Measurements from ENCODE around the gene FGB.
A peak's percentile ranks its signal among the peaks of the same experiment; 100 is the strongest.

FGB gene

DNA sequence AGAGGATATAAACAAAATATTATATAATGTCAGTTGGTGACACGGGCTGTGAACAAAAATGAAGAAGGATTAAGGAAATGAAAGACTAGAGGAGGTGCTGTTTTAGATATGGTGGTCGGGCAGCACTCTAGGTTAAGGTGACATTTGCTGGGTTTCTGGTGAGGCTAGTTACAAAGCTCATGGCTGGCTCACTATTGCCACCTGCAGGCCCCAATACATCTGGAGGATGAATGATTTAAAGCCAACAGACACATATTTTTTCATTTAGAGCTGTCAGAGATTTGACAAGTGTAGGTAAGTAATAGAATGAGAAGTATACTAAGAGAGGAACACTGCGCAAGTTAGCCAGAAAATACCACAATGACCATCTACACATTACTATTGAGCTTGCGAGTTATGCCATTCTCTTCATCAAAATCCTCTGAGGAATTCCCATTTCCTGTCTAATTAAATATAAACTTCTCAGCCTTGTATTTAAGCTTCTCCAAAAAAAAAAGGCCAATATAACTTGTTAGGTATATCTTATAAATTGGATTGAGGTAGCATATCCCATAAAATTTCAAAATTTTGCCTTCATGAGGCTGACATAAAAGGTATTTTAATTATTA, 56.0 kb downstream of the FGB start:
- TF ChIP-seq, protein P1, sequence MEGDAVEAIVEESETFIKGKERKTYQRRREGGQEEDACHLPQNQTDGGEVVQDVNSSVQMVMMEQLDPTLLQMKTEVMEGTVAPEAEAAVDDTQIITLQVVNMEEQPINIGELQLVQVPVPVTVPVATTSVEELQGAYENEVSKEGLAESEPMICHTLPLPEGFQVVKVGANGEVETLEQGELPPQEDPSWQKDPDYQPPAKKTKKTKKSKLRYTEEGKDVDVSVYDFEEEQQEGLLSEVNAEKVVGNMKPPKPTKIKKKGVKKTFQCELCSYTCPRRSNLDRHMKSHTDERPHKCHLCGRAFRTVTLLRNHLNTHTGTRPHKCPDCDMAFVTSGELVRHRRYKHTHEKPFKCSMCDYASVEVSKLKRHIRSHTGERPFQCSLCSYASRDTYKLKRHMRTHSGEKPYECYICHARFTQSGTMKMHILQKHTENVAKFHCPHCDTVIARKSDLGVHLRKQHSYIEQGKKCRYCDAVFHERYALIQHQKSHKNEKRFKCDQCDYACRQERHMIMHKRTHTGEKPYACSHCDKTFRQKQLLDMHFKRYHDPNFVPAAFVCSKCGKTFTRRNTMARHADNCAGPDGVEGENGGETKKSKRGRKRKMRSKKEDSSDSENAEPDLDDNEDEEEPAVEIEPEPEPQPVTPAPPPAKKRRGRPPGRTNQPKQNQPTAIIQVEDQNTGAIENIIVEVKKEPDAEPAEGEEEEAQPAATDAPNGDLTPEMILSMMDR (IDR thresholded peaks at IDR 0.05; ENCODE audit: insufficient read depth, low read length, missing control alignments): peak; percentile 62
- POLR2A ChIA-PET: interaction anchor here (0.6 kb wide), 1 partner anchor 69 kb away, joined by 4 read pairs; the partner anchor contains the start of gene PLRG1
- no peak overlapping the region for H3K4me3 ChIP-seq (ENCODE audit: low read depth, low read length)
- CTCF ChIA-PET: interaction anchor here (0.7 to 18.4 kb wide), 23 partner anchors 8 to 833 kb away, joined by 3 to 353 read pairs (median 5); partner anchors contain the start of genes FGB and PLRG1
- no peak for DNase-seq (ENCODE audit: low read depth, low spot score)

DNA sequence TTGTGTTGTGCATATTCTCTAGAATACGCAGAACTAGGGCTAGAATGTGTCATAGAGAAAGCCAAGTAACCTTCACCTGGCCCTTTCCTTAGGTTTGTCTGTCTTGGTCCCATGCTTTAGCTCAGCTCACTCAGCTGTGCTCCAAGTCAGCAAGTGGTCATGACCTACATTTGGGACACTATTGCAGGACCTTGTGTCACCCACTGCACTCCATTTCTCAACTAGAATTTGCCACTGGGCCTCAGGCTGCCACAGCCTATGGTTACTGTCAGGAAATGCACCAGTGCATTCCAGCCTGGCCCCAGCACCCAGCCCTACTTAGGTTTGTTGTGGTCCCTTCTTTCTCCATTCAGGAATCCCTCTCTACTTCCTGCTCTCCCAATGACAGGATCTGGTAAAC, 57.3 kb downstream of the FGB start:
- H3K4me3 ChIP-seq (ENCODE audit: low read depth, low read length): no peak overlapping the region
- CTCF ChIA-PET: interaction anchor here (1.2 to 18.4 kb wide), 5 partner anchors 22 to 69 kb away, joined by 3 to 353 read pairs (median 6); partner anchors contain the start of genes FGB and PLRG1
- TF ChIP-seq, protein P1 (IDR thresholded peaks at IDR 0.05; ENCODE audit: insufficient read depth, low read length, missing control alignments): no peak
- DNase-seq (ENCODE audit: low read depth, low spot score): no peak
- POLR2A ChIA-PET: no interaction called here
